IMR-90 (cell line): ENCODE data around the gene C11orf42.

Source experiments
- BHLHE40 ChIP-seq: fragments of 150-350 bp; IDR thresholded peaks from 2 replicates; pipeline ENCODE4 v1.6.1; 2016; ENCODE audit warnings: mild to moderate bottlenecking, low read depth, low read length
- CEBPB ChIP-seq: IDR thresholded peaks from 2 replicates; pipeline ENCODE4 v1.6.1; 2012; ENCODE audit warnings: low read depth, low read length, improper control_type of control experiment
- CTCF ChIP-seq: conservative IDR thresholded peaks from 2 replicates; pipeline ENCODE4 v1.5.1; 2012; ENCODE audit warnings: mild to moderate bottlenecking, low read depth, low read length, improper control_type of control experiment
- ELK1 ChIP-seq: fragments of 150-350 bp; IDR thresholded peaks from 2 replicates; pipeline ENCODE4 v1.6.1; 2016; ENCODE audit warnings: low read depth, mild to moderate bottlenecking, low read length, moderate library complexity, borderline replicate concordance
- FOS ChIP-seq: fragments of 150-350 bp; IDR thresholded peaks from 2 replicates; pipeline ENCODE4 v1.6.1; 2016; ENCODE audit warnings: low read depth, low read length
- MAFK ChIP-seq: IDR thresholded peaks from 2 replicates; pipeline ENCODE4 v1.6.1; 2012; ENCODE audit warnings: low read depth, low read length, improper control_type of control experiment
- MXI1 ChIP-seq: IDR thresholded peaks from 2 replicates; pipeline ENCODE4 v1.6.1; 2012; ENCODE audit warnings: low read depth, mild to moderate bottlenecking, low read length, moderate library complexity, borderline replicate concordance
- POLR2A ChIP-seq: IDR thresholded peaks from 2 replicates; pipeline ENCODE4 v1.6.1; 2012; ENCODE audit warnings: mild to moderate bottlenecking, low read depth, low read length
- RAD21 ChIP-seq: IDR thresholded peaks from 2 replicates; pipeline ENCODE4 v1.6.1; 2012; ENCODE audit warnings: low read length, improper control_type of control experiment
- RCOR1 ChIP-seq: IDR thresholded peaks from 2 replicates; pipeline ENCODE4 v1.6.1; 2012; ENCODE audit warnings: mild to moderate bottlenecking, low read length, improper control_type of control experiment; ENCODE audit not compliant: insufficient replicate concordance
- SMC3 ChIP-seq: fragments of 150-350 bp; IDR thresholded peaks from 2 replicates; pipeline ENCODE4 v1.6.1; 2016; ENCODE audit warnings: low read depth, mild to moderate bottlenecking, antibody characterized with exemption, low read length, moderate library complexity
- USF2 ChIP-seq: fragments of 150-350 bp; IDR thresholded peaks from 2 replicates; pipeline ENCODE4 v1.6.1; 2017; ENCODE audit warnings: mild to moderate bottlenecking, antibody characterized with exemption, low read length, low read depth

GRCh38 chr11:6238902-6239301 is 33.5 kb downstream of the C11orf42 start, which contains the start of gene CNGA4:
- TF ChIP-seq RAD21 (no peak), POLR2A (no peak), CTCF (no peak), MXI1 (no peak), USF2 (no peak), ELK1 (no peak), BHLHE40 (no peak), CEBPB (no peak), FOS (no peak), MAFK (no peak), RCOR1 (no peak), SMC3 (no peak)
